ENCODE data around the gene CAMSAP2. TPM values are rescaled to one million over a fixed set of nuclear protein-coding genes. Genes with fewer than 3 reads are reported as not detected.

Gene CAMSAP2
- total and polyA plus RNA-seq, 2 of the 8 experiments (the other 6 are each of a cell fraction or from before 2014, with no cell fraction given), result 4.2 to 27.6 TPM

GRCh38 chr1:200774735-200775444 lies 36.2 kb downstream of the CAMSAP2 start:
- Histone ChIP-seq H3K27ac (ENCODE audit: low read depth, low read length) (no peak overlapping the region), H3K79me2 (ENCODE audit: control insufficient read depth in 1 of 2, insufficient read depth in 2 of 2, low read length in 2 of 2) (no peaks in the 10 kb centered on the region; a peak in 1 of 4 replicates), H2AK5ac (ENCODE audit: low read depth, low read length) (no peak overlapping the region), H3K18ac (ENCODE audit: extremely low read depth, low read length) (no peak overlapping the region), H2BK120ac (replicated peaks; ENCODE audit: low read depth, low read length) (no peak overlapping the region), H3K4ac (replicated peaks; ENCODE audit: insufficient read length, low read depth, low read length) (no peak overlapping the region), H2BK5ac (ENCODE audit: low read depth, low read length) (no peak overlapping the region), H3K4me1 (replicated peaks in 1 of 4; ENCODE audit: control insufficient read depth in 3 of 4, insufficient read depth in 4 of 4, low read length in 3 of 4) (no peaks in the 10 kb centered on the region), H3K9ac (replicated peaks in 1 of 4; ENCODE audit: extremely low read depth in 1 of 4, low read depth in 3 of 4, low read length in 3 of 4) (no peak overlapping the region), H3K14ac (ENCODE audit: insufficient read length) (no peak overlapping the region), H2BK15ac (ENCODE audit: low read length) (no peak overlapping the region), H3K36me3 (ENCODE audit: control insufficient read depth in 2 of 4, insufficient read depth in 4 of 4, low read length in 3 of 4) (peaks cover 0 to 2% (median 0%) of the 10 kb centered on the region in 4 experiments; a peak in 3 of 8 replicates), H3K56ac (replicated peaks; ENCODE audit: insufficient read length, low read depth, low read length) (no peak overlapping the region), H4K5ac (ENCODE audit: insufficient read length, low read depth, low read length) (no peak overlapping the region), H2BK12ac (ENCODE audit: low read depth, low read length) (no peak overlapping the region), H3K4me2 (ENCODE audit: insufficient read depth in 1 of 2, low read depth in 2 of 2, low read length in 2 of 2) (no peak overlapping the region), H3K4me3 (ENCODE audit: extremely low read depth in 1 of 4, insufficient read depth in 2 of 4, low read depth in 3 of 4, low read length in 4 of 4) (no peak overlapping the region), H4K91ac (replicated peaks; ENCODE audit: insufficient read length, low read length) (no peak overlapping the region), H3K23me2 (ENCODE audit: low read depth, low read length) (no peaks in the 10 kb centered on the region), H2BK20ac (ENCODE audit: low read length) (no peak overlapping the region), H2AFZ (ENCODE audit: low read length) (no peak overlapping the region), H4K20me1 (replicated peaks in 1 of 2; ENCODE audit: control insufficient read depth in 1 of 2, insufficient read depth in 2 of 2, low read length in 2 of 2) (no peaks in the 10 kb centered on the region), H3K27me3 (replicated peaks in 1 of 4; ENCODE audit: control insufficient read depth in 3 of 4, extremely low read depth in 1 of 4, insufficient read depth in 3 of 4, low read length in 3 of 4) (no peaks in the 10 kb centered on the region), H3K79me1 (ENCODE audit: low read depth, low read length) (no peaks in the 10 kb centered on the region), H3K23ac (ENCODE audit: insufficient read length) (no peak overlapping the region), H4K8ac (ENCODE audit: extremely low read depth, insufficient read depth, low read length) (no peak overlapping the region), H3K9me3 (ENCODE audit: insufficient read depth in 2 of 2, low read depth in 1 of 2, low read length in 1 of 2) (no peaks in the 10 kb centered on the region)
- DNase-seq (ENCODE audit: low read depth in 1 of 2, low spot score in 2 of 2), result no peak
- no peak for FAIRE-seq
- WGBS, 2 experiments (ENCODE audit: extremely low coverage in 1 of 2, insufficient coverage in 1 of 2, insufficient read length in 1 of 2, insufficient replicate concordance in 2 of 2, low coverage in 1 of 2, low lambda C conversion rate in 2 of 2, missing lambda C conversion rate in 1 of 2), result 98% methylated on average over 2 of the region's 2 CpGs; no CpG with 5 or more reads in 1 of the 2 experiments
- CTCF ChIA-PET (ENCODE audit: partially characterized antibody), result interaction anchor here (0.5 to 1.7 kb wide), 6 partner anchors 12 to 237 kb away, joined by 3 to 5 read pairs (median 3); no protein-coding TSS in a partner anchor
- POLR2A ChIA-PET (ENCODE audit: partially characterized antibody), result no interaction called here
- TF ChIP-seq SIX5 (IDR thresholded peaks at IDR 0.05; ENCODE audit: low read depth, low read length) (no peak), JUND (IDR thresholded peaks at IDR 0.05; ENCODE audit: low read length) (no peak), CBX8 (IDR thresholded peaks at IDR 0.05; ENCODE audit: borderline replicate concordance, low read depth, low read length) (no peak), CEBPB (IDR thresholded peaks at IDR 0.05; ENCODE audit: low read depth, low read length) (no peak), NRF1 (IDR thresholded peaks at IDR 0.05; ENCODE audit: low read depth, low read length) (no peak), RNF2 (IDR thresholded peaks at IDR 0.05; ENCODE audit: borderline replicate concordance, low read depth, low read length, missing control alignments, poor library complexity, severe bottlenecking) (no peak), E2F6 (IDR thresholded peaks at IDR 0.05) (no peak), MAX (IDR thresholded peaks at IDR 0.05) (no peak), FOSL1 (IDR thresholded peaks at IDR 0.05; ENCODE audit: insufficient read depth, low read depth, low read length) (no peak), ASH2L (IDR thresholded peaks at IDR 0.05; ENCODE audit: low read length) (no peak), SP2 (IDR thresholded peaks at IDR 0.05; ENCODE audit: low read length) (no peak), POU5F1 (IDR thresholded peaks at IDR 0.05; ENCODE audit: low read depth, low read length) (no peak), TEAD4 (IDR thresholded peaks at IDR 0.05; ENCODE audit: low read depth, low read length) (no peak)
